Stimulated activated CD4-positive, alpha-beta T cell treated with anti-CD3 and anti-CD28 coated beads, Interleukin-1b, Interleukin-23, amount 100 ng/mL, for 4 hours (primary cell): ENCODE data around the gene NCKAP5.

Source experiments
- DNase-seq, 2 donors: peaks; one replicate each; pipeline ENCODE4 v3.0.0-alpha.2; 2020; ENCODE audit warnings: low read depth in 2 of 2

NCKAP5 gene

DNA sequence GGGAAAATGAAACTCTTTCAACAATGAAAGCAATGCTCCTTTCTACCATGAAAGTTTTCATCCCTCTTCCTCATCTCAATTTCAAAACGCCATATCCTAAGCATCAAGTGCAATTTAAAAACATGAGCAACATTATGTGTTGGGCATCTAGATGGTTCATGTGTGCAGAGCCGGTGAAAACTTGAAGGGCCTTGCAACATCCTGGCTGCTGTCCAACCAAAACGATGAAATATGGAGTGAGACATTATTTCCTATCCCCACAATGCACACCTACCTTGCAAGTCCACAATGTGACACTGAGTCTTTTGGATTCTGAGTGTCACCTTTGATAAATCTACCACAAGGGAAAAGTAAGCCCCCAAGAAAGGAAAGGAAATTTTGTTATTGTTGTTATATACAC, 110.0 kb downstream of the NCKAP5 start:
- DNase-seq: no peak

- no peak for DNase-seq
Observed at GRCh38 chr2:133457861-133458260, 110.4 kb downstream of the NCKAP5 start.

DNA sequence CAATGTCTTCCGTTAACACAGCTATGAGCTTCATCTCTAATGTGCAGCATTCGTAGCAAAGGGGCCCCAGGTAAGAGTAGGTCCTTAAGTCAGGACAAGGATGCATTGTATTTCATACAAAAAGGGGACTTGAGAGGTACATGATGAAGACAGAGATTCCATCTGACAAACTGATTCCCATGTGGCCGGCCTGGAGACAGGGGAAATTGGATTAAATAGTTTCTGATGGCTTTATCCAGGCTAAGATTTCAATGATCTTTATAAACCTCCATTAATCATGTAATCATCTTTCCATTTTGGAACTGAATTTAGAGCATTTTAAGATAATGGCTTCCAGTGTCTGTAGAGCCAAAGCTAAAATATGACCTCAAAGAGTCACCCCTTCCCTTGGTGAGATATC, 111.3 kb downstream of the NCKAP5 start:
- no peak for DNase-seq

GRCh38 chr2:133456156-133456555, 112.1 kb downstream of the NCKAP5 start:
- DNase-seq: no peak

DNA sequence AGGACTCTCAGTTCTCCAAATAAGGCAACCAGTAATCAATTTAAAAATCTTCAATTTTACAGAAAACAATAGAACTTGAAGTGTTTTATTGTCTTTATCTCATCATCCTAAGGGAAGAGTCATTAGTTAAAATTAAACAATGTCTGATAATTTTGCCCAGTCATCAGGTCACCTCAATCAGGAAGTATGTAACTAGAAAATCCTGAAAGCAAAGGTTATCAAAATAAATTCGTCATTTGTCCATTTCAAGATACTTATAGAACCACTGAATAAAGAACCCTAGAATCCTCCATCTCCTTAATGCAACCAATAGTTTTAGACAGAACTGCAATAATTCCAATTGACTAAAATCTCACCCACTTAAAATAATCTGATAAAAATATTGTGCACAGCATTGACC, 115.2 kb downstream of the NCKAP5 start:
- no peak for DNase-seq

GRCh38 chr2:133452583-133452982, 115.7 kb downstream of the NCKAP5 start:
- DNase-seq: no peak

- DNase-seq: no peak
Observed at GRCh38 chr2:133452146-133452545, 116.1 kb downstream of the NCKAP5 start.

GRCh38 chr2:133448195-133448594, 120.1 kb downstream of the NCKAP5 start:
- DNase-seq: no peak

- DNase-seq: no peak
Observed at GRCh38 chr2:133447303-133447702, 121.0 kb downstream of the NCKAP5 start.

DNA sequence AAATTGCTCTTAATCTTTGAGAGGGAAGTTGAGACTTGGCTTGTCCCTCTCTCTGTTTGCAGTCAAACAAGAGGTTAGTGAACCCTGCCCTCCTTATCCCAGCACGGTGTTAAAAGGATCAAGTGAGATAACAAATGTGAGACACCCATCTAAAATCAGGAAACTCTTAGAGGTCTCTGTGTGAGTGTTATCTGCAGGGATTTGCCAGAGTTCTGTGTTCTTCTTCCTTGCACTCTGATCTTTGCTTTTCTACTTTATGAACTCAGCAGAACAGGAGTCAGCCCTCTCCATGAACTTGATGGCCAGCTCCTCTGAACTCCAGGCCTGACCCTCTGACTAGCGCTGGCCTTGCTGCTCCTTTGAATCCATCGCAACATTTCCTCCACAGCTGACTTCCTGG, 123.8 kb downstream of the NCKAP5 start:
- DNase-seq: no peak

- no peak for DNase-seq
Observed at GRCh38 chr2:133442393-133442792, 125.9 kb downstream of the NCKAP5 start.

DNA sequence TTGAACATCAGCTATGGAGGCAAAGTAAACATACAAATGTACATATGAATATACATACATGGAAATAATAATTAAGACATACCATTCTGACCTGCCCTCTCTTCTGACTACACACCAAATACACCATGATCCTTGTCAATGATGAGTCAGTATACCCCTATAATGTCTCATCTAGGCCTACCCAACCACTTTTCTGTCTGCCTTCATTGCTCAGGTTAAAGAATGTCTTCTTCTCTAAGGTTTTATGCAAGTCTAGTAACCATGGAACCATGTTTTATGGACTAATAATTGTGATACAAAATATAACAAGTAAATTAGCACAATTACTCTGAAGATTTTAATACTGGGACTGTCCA, 128.7 kb downstream of the NCKAP5 start:
- no peak for DNase-seq

DNA sequence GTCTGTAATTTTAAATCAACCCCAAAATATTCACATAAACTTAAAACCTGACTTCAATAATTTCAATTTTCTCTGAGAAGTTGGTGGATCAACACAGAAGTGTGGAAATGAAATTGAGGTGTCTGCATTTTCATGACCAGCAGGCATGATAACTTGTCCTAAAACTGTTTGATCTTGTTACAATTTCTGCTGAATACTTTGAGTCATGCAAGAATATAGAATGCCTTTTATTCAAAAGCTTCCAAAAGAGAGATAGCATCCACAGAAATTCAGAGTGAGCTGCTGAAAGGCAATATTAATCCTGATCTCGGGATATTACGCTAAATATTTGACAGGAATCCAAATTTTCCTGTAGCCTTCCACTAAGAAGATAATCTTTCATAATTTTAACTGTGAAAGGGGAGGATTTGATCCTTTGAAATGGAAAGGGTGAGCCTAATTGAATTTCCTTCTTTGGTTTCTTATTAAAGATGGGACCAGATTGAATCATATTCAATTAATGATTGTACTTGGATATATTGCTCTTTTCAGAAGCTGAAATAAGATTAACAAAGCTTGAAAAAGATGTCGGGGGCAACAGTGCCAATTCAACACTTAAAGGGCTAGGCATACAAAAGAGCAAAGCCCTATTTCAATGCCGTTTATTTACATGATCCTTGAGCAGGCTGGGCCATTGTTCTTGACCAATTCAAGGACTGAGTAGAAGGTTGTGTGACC, 129.3 kb downstream of the NCKAP5 start:
- no peak for DNase-seq

DNA sequence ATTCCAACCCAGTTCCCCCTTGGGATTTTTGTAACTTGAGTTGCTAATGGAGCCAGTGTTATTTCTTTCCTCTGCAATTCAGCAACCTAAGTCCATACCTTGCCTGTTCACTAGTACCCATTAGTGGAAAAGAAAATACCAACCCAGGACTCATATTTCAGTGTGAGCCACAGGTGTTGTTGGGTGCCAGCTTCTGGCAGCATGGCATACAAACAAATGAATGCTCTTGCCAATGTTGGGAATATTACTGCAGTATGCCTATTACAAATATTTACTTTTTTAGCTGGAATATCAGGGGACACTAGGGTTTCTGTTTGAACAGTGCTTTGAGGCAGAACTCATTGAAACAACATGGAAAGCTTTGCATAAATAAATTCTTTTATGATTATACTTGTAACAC, 130.2 kb downstream of the NCKAP5 start:
- DNase-seq: no peak

DNA sequence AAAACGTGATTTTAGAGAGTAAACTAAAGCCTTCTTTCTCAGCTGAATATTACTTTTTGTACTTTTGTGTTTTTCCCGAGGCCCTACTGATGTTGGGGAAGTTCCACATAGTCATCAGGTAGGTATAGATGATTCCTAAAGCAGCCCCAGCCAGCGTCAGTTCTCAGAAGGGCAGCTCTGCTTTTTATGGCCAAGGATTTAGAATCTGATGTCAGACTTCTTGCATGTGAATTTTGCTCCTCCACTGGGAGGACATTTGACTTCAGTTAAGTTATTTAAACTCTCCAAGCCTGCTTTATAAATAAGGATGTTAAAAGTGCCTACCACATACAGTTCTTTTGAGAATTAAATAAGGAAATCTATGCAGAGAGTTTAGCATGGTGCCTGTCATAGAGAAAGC, 130.8 kb downstream of the NCKAP5 start:
- no peak for DNase-seq

DNA sequence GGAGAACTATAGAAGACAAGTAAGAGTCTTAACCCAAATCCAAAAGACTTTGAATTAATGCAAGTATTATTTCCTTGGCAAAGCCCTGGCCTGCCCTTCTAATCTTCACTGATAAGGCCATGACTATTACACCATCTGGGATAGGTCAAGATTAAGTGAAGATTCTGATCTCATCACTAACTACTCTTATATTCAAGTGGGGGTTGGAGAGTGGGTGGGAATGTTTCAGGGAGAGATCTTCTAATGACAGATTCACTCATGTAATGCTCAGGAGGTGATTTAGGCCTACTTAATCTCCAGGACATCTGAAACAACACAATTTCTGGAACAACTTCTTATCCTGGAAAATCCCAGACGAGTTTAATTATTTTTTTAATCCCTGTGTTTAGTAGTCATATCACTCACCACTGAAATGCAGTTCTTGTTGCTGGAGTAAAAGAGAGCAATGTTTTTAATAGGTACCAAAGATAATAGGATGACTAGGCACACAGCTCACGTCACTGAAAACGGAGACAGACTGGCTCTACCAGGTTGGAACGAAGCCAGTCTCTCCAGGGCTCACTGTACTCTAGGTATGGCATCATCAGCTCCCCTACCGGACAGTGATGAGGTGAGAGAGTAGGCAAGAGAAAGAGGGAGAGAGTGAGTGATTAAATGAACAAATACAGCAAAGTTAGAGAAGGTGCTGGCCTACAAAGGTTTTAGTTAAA, 133.1 kb downstream of the NCKAP5 start:
- no peak for DNase-seq

DNA sequence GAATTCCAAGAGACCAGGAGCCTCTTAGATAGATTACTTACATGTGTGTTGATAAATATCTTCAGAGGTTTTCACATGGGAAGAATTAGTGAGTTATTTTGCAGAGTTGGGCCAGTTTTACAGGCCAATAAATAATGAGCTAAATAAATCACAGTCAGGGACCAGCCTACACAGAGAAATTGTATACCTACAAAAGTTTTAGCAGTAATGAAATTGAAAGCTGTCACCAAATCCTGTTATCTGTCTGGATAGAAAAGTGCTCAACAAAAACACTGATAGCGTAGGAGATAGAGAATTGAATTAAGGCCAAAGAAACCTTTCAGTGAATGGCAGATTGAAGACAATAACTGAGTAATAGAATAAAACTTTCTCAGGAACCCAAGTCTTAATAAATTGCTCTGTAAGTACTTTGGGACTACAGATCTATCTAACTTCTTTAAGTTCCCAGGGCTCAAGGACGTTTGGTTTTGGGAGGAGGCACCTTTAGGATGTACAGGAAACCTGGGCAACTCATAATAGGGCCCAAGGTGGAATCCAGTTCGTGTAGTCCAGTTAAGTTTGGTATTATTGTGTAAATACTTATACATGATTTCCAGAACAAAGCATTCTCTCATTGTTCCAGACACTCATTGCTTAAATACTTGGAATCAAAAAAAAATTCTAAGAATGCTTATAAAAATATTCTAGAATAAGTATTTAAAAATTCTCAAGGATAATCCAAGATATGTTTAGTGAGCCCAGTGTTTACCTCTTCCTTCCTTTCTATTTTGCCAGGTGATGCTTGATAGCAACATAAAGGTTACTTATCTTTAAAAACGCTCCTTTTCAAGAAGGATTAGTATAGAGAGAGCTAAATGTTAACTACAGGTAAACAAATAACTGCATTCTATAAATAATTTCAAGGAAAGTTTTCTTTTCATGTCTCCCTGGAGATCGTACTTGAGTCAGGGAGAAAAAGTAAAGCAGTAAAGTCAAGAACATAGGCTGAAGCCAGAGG, 134.5 kb downstream of the NCKAP5 start:
- DNase-seq: no peak

DNA sequence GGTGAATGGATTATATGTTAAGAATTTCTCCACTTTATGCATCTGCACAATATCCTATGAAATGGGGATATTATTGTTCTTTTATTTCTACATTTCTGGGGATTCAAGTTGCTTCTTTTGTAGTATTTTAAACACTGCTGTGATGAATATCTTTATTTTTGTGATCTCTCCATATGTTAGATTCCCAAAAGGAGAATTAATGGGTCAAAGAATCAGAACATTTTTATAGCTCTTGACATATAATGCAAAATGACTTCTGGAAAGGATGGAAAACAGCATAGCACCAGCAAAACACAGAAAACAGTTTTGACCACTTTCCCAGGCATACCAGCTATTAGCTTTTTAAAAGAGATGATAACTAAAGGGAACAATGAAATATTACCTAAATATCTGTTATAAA, 135.5 kb downstream of the NCKAP5 start:
- DNase-seq: no peak

DNA sequence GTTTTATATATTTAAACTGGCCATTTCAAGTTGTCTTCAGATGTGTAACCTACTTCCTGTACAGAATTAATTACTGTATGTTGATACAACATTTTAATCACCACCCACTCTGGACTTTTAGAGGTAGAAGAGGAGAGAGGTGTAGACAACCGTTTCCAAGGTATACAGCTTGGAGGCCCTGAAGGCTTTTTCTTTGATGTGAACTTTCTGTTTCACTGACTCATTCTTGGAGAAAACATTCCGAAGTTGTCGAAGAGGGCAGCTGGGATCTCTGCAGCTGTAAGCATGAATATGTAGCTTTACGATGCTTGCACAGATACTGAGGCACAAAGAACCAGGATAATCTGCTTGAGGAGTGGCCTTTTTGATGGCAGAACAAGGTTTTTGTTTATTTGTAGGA, 137.0 kb downstream of the NCKAP5 start:
- no peak for DNase-seq

DNA sequence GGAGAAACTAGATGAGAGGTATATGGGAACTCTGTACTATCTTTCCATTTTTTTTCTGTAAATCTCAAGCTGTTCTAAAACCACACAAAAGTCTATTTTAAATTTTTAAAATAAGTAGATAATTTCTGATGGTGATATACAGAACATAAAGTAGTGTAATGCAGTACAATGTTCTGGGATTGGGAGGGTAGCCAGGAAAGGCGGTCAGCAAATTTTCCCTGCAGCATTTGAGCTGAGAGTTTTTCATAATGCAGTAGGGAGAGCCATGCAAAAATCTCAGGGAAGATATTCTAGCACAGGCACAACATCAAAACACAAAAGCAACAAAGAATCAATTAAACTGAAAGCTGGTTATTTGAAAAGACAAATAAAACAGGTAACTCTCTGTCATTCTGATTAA, 141.5 kb downstream of the NCKAP5 start:
- DNase-seq: no peak

GRCh38 chr2:133425612-133426011, 142.7 kb downstream of the NCKAP5 start:
- DNase-seq: no peak

GRCh38 chr2:133424876-133425275, 143.4 kb downstream of the NCKAP5 start:
- DNase-seq: no peak
